GM12892 (cell line): ENCODE results near the gene SORCS2.

Experiments
- POLR2A ChIP-seq: IDR thresholded peaks from 2 replicates; pipeline ENCODE4 v1.6.1; 2011; ENCODE audit warnings: low read depth, low read length, control low read depth
- POLR2AphosphoS5 ChIP-seq: IDR thresholded peaks from 2 replicates; pipeline ENCODE4 v1.6.1; 2011; ENCODE audit warnings: low read depth, low read length, control low read depth

GRCh38 chr4:7571001-7571400 is 378.7 kb downstream of the SORCS2 start:
- TF ChIP-seq POLR2AphosphoS5 = no peak
- no peak for TF ChIP-seq POLR2A
